HepG2 (cell line): ENCODE measurements around the gene CRISPLD2. TPM values are rescaled to one million over a fixed set of nuclear protein-coding genes. Genes with fewer than 3 reads are reported as not detected.

ENCODE experiments used
- ARNTL ChIP-seq: sonication (generic); formaldehyde crosslinking; IDR thresholded peaks from 2 replicates; pipeline ENCODE4 v1.4.0; 2020; ENCODE audit warnings: mild to moderate bottlenecking, missing genetic modification reagents
- DMTF1 ChIP-seq: sonication (generic); formaldehyde crosslinking; IDR thresholded peaks from 2 replicates; pipeline ENCODE4 v1.4.0; 2020; ENCODE audit warnings: mild to moderate bottlenecking, missing genetic modification reagents
- DNMT3B ChIP-seq: conservative IDR thresholded peaks from 2 replicates; pipeline ENCODE4 v1.6.1; 2016; ENCODE audit warnings: missing biosample characterization, control low read depth
- ELF1 ChIP-seq: sonication (generic); formaldehyde crosslinking; IDR thresholded peaks from 2 replicates; pipeline ENCODE4 v1.4.0; 2020; ENCODE audit warnings: missing genetic modification reagents
- ETV5 ChIP-seq: IDR thresholded peaks from 2 replicates; pipeline ENCODE4 v1.6.1; 2018; ENCODE audit warnings: missing biosample characterization, missing genetic modification reagents, inconsistent platforms, borderline replicate concordance
- KIAA2018 ChIP-seq: sonication (generic); formaldehyde crosslinking; IDR thresholded peaks from 2 replicates; pipeline ENCODE4 v1.5.0; 2020; ENCODE audit warnings: mild to moderate bottlenecking, missing genetic modification reagents, borderline replicate concordance
- NCOA5 ChIP-seq: sonication (generic); formaldehyde crosslinking; IDR thresholded peaks from 2 replicates; pipeline ENCODE4 v1.4.0; 2020; ENCODE audit warnings: missing genetic modification reagents
- NR2F2 ChIP-seq: IDR thresholded peaks from 2 replicates; pipeline ENCODE4 v1.6.1; 2012; ENCODE audit warnings: low read depth, inconsistent platforms, borderline replicate concordance
- SP140L ChIP-seq: sonication (generic); formaldehyde crosslinking; IDR thresholded peaks from 2 replicates; pipeline ENCODE4 v1.4.0; 2020; ENCODE audit warnings: missing genetic modification reagents, borderline replicate concordance
- ZNF333 ChIP-seq: sonication (generic); formaldehyde crosslinking; IDR thresholded peaks from 2 replicates; pipeline ENCODE4 v1.4.0; 2020; ENCODE audit warnings: mild to moderate bottlenecking, missing genetic modification reagents, borderline replicate concordance
- polyA plus RNA-seq, 8 experiments: library from polyadenylated mRNA; depleted of rRNA in 3 of 8; stranded (reverse) in 7 of 8; unstranded in 1 of 8; fragments of >200 nt; fragmentation: Illumina TruSeq in 4 of 8; extraction: Trizol in 4 of 8; gene quantifications; 2 replicates each; pipeline versions ENCODE4 v1.2.1 to v1.2.3, GENCODE V29; 2011 to 2016; ENCODE audit warnings: low read depth in 4 of 8, missing spikeins in 1 of 8, mixed read lengths in 1 of 8; ENCODE audit not compliant: insufficient read depth in 1 of 8
- total RNA-seq, 5 experiments: library from RNA; depleted of rRNA; stranded (reverse); fragments of >200 nt; fragmentation: Illumina TruSeq; extraction: Trizol; gene quantifications; 2 replicates each; pipeline ENCODE4 v1.2.3, GENCODE V29; 2016; ENCODE audit warnings: low read depth in 1 of 5

The CRISPLD2 gene
- total and polyA plus RNA-seq, 2 of the 13 experiments (the other 11 are each of a cell fraction or from before 2014, with no cell fraction given), result 0.04 to 0.31 TPM

DNA sequence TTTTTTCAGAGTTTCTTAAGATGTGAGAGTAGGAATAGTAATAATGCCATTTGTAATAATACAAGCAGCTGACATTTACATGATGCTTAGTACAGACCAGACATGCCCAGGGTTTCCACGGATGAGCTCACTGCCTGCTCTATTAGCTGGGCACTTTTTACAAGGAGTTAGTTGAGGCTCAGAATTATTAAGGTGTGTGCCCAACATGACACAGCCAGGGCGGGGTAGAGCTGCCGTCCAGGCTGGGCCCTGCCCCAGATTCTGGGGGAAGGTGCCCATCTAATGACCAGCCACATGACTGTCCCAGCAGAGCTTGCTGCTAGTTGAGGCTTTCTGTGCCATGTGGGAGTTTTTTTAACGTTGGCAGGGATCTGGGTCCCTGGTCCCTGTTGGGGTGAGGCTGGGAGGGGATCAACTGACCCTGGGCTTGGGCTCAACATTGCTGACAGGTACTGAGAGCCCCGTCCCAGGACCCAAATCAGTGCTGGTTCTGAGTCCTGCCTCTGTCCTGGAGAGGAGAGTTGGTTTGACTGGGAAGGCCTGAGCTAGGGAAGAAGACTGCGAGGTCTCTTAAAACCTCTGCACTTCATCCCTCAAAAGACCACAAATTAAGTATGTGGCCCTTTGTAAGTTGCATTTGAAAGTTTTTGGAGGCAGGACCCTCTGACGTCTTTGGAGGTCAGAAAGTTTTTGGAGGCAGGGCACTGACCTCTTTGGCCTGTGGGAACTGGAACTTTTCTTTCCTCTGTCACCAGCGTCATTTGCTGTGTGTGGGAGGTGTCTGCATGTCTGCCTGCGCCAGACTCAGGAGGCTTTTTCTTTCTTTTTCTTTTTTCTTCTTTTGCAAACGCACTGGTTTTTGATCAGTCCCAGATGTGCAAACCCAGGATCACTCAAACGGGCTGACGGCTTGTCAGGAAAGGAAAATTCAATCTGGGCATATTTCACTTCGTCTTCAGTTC is 2.2 kb downstream of the CRISPLD2 start (continued):
- no peak for TF ChIP-seq KIAA2018 (CRISPR knock-in tag)
- TF ChIP-seq ELF1 (CRISPR knock-in tag), result no peak
- TF ChIP-seq ARNTL, result no peak
- TF ChIP-seq DNMT3B, result no peak
- TF ChIP-seq NCOA5 (CRISPR knock-in tag), result no peak
- no peak for TF ChIP-seq ZNF333 (CRISPR knock-in tag)
- TF ChIP-seq NR2F2, result no peak
- no peak for TF ChIP-seq SP140L (CRISPR knock-in tag)
- no peak for TF ChIP-seq ETV5 (CRISPR knock-in tag)
- TF ChIP-seq DMTF1, result no peak
